Adrenal gland (tissue), 5 donors: ENCODE measurements around the gene SLC25A11.

Experiments
- CTCF ChIP-seq, 6 experiments: fragments of 450-650 bp in 4 of 6; fragments of 200-600 bp in 2 of 6; sonication (generic) in 1 of 6; IDR thresholded peaks; 1 replicate in 5 of 6; 2 replicates in 1 of 6; pipeline versions ENCODE4 v1.5.1 to v1.8.0; 2016 to 2021; ENCODE audit warnings: antibody characterized with exemption in 6 of 6, mild to moderate bottlenecking in 2 of 6, moderate library complexity in 1 of 6
- POLR2A ChIP-seq, 2 donors: fragments of 450-650 bp; IDR thresholded peaks; one replicate each; pipeline ENCODE4 v1.6.1; 2017; ENCODE audit warnings: antibody characterized with exemption in 2 of 2, mild to moderate bottlenecking in 2 of 2, moderate library complexity in 1 of 2
- donor health status: DM: no; HTN: no; CAD: no.

GRCh38 chr17:4937553-4937952, 2.3 kb downstream of the SLC25A11 start:
- TF ChIP-seq CTCF (IDR thresholded peaks at IDR 0.05) (no peak), POLR2A (IDR thresholded peaks at IDR 0.05) (no peak)
